DMS153 treated with DMSO at 0.1 percent for 48 hours (cell line): ENCODE data around the gene DPRX.
"Not testable (repeated sequence)": the region's sequence is repeated elsewhere in the genome, so short reads cannot be mapped to it uniquely, and the experiment has no call there.

Experiments used
- DNase-seq: peaks from one replicate; lab custom pipeline; 2025; ENCODE audit not compliant: unreplicated experiment; lab: John Stamatoyannopoulos, UW

DPRX gene

GRCh38 chr19:53644061-53644816 lies 12.4 kb downstream of the DPRX start:
- DNase-seq = no peak

GRCh38 chr19:53646144-53646543 lies 14.3 kb downstream of the DPRX start:
- DNase-seq = no peak

DNA sequence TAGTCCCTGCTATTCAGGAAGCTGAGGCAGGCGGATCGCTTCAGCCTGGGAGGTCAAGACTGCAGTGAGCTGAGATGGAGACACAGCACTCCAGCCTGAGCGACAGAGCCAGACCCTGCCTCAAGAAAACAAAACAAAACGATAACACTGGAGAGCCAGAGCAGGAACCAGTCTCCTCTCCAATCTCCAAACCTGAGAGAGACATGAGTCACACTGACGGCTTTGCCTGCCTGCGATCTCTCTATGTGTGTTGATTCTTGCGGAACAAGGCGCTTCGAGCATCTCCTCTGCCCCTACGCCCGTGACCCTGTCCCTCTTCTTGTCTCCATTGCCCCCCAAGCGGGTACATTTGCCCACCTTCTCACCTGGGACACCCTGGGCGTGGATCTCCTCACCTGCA lies 15.6 kb downstream of the DPRX start:
- no peak for DNase-seq

DNA sequence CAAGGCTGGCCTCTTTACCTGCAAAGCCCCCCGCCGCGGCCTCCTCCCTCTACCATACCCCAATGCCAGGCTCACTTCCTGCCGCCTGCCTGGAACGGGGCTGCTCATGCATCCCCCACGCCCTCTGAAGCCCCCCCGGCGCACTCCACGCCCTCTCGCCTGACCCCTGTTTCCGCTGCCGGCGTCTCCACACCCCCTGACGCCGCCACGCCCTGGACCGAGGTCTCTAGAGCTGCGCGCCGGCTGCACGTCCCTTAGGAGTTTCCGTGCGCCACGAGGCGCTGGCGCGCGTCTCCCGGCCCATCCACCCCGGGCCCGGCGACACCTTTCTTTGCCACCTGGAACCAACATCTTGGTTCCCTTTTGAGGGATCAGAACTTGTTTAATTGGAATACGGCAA lies 16.0 kb downstream of the DPRX start:
- no peak for DNase-seq

- DNase-seq = no peak
These were observed 18.2 kb downstream of the DPRX start for GRCh38 chr19:53649746-53650593.

- no peak for DNase-seq
These were observed 20.7 kb downstream of the DPRX start for GRCh38 chr19:53652476-53652875.

- DNase-seq = no peak
These were observed 23.4 kb downstream of the DPRX start for GRCh38 chr19:53655042-53655665.

GRCh38 chr19:53657330-53657729 lies 25.5 kb downstream of the DPRX start:
- DNase-seq = no peak

- DNase-seq = no peak
These were observed 26.0 kb downstream of the DPRX start for GRCh38 chr19:53657778-53658177.

GRCh38 chr19:53659292-53659691 lies 27.5 kb downstream of the DPRX start:
- no peak for DNase-seq

DNA sequence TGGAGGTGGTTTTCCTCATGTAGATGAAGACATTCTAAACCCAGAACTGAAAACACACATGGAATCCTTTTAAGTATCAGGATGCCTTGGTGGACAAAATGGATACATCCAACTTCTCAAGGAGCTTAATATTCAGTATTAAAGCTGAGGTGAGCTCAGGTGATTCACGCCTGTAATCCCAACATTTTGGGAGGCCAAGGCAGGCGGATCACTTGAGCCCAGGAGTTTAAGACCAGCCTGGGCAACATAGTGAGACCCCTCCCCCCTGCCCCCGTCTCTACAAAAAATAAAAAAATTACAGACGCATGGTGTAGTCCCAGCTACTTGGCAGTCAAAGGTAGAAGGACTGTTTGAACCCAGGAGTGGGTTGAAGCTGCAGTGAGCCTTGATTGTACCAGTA lies 28.8 kb downstream of the DPRX start:
- no peak for DNase-seq

GRCh38 chr19:53662209-53662608 lies 30.4 kb downstream of the DPRX start:
- no peak for DNase-seq

GRCh38 chr19:53664152-53664551 lies 32.4 kb downstream of the DPRX start:
- DNase-seq = no peak

DNA sequence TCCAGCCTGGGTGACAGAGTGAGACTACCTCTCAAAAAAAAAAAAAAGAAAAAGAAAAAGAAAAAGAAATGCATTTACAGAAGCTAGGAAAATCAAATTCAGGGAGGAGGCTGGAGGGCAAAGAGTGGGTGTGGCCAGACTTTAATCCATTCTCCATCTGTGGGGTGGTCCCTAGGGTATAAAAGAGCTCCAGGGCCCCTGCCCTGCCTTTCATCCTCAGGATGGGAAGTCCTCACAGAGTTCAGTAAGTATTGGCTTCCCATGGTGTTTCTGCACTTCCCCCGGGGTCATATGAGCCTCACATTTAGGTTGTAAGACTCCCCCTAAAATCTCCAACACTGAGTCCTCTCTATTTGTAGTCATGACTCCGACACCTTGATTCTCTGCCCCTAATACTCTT lies 33.0 kb downstream of the DPRX start:
- no peak for DNase-seq

DNA sequence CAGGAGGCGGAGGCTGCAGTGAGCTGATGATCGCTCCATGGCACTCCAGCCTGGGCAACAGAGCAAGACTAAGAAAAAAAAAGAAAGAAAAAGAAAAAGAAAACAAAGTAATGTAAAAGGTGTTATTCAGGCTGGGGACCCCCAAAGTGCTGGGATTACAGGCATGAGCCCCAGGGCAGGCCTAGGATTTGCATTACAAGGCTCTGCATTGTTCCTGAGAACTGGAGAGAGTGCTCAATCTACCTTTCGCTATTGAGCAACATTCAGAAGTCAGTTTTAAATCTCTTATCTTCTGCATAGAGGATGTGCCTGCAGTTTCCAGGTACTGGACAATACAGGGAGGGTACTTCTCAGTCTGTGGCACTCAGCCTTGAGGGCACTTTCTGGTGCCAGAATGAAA lies 34.5 kb downstream of the DPRX start:
- DNase-seq = not testable (repeated sequence)

DNA sequence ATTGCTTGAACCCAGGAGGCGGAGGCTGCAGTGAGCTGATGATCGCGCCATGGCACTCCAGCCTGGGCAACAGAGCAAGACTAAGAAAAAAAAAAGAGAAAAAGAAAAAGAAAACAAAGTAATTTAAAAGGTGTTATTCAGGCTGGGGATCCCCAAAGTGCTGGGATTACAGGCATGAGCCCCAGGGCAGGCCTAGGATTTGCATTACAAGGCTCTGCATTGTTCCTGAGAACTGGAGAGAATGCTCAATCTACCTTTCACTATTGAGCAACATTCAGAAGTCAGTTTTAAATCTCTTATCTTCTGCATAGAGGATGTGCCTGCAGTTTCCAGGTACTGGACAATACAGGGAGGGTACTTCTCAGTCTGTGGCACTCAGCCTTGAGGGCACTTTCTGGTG lies 37.0 kb downstream of the DPRX start:
- not testable (repeated sequence) for DNase-seq

GRCh38 chr19:53670345-53670744 lies 38.5 kb downstream of the DPRX start:
- DNase-seq = no peak

GRCh38 chr19:53671663-53672062 lies 39.9 kb downstream of the DPRX start:
- DNase-seq = no peak
